ENCODE data around the gene ZFP62.

Gene ZFP62

GRCh38 chr5:180808461-180809000 lies 52.5 kb downstream of the ZFP62 start:
- no peak for DNase-seq

- DNase-seq, result no peak
These were observed 53.2 kb downstream of the ZFP62 start for GRCh38 chr5:180807654-180808414.

- DNase-seq, result no peak
These were observed 54.0 kb downstream of the ZFP62 start for GRCh38 chr5:180807046-180807445.

GRCh38 chr5:180806351-180807011 lies 54.6 kb downstream of the ZFP62 start:
- DNase-seq, result no peak

GRCh38 chr5:180804129-180804618 lies 56.9 kb downstream of the ZFP62 start:
- DNase-seq, result no peak

- DNase-seq, result no peak
These were observed 57.6 kb downstream of the ZFP62 start for GRCh38 chr5:180803181-180804128.

GRCh38 chr5:180802325-180803180 lies 58.5 kb downstream of the ZFP62 start, which contains the start of gene MGAT1:
TSS of gene MGAT1 (minus strand) at chr5:180802806. CDS start at chr5:180792971, 9,835 bp downstream.
- DNase-seq, result peak in 1 of 2 experiments; percentile 35

GRCh38 chr5:180801596-180802324 lies 59.3 kb downstream of the ZFP62 start:
- no peak for DNase-seq

GRCh38 chr5:180799902-180800801 lies 60.9 kb downstream of the ZFP62 start:
- DNase-seq, result no peak

- no peak for DNase-seq
These were observed 61.9 kb downstream of the ZFP62 start for GRCh38 chr5:180799194-180799593.

GRCh38 chr5:180798193-180798592 lies 62.9 kb downstream of the ZFP62 start:
- DNase-seq, result no peak
